Measurements from ENCODE around the gene OXA1L. TPM values are rescaled to one million over a fixed set of nuclear protein-coding genes. Genes with fewer than 3 reads are reported as not detected.

OXA1L gene
- total RNA-seq, 1 experiment from 2014 or later = 146 TPM

DNA sequence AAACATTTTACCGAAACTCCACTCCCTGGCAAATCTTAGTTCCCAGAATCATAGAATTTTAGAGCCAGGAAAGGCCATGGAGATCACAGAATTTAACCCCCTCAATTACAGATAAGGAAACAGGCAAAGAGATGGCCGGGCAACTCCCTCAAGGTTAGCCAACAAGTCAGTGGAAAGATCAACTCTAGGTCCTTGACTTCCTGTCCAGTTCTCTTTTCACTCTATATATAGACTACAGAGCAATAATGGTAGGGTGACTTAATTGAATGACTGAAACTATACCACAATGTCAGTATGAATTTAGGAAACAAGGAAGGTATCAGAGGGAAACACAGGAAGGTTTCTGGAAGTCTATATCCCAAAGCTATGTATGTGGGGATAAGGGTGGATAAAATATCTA is 11.6 kb downstream of the OXA1L start:
- H3K79me2 ChIP-seq (ENCODE audit: insufficient read depth, low read length) = no peaks in the 10 kb centered on the region
- no peaks in the 10 kb centered on the region for H4K20me1 ChIP-seq (ENCODE audit: insufficient read depth)
- H3K4me2 ChIP-seq (ENCODE audit: low read length) = no peak overlapping the region
- intact Hi-C loops (cut with micrococcal nuclease) = no loop called here
- H3K4me3 ChIP-seq (replicated peaks in 1 of 2; ENCODE audit: low read depth in 1 of 2, low read length in 2 of 2) = no peak overlapping the region
- H3K4me1 ChIP-seq (ENCODE audit: control insufficient read depth in 1 of 2, insufficient read depth in 2 of 2, low read length in 2 of 2) = peaks cover 0 to 3% of the 10 kb centered on the region in 2 experiments; a peak in 1 of 4 replicates
- H3K36me3 ChIP-seq (ENCODE audit: control insufficient read depth in 1 of 2, insufficient read depth in 2 of 2, low read length in 2 of 2) = peaks cover 2 to 7% of the 10 kb centered on the region in 2 experiments; a peak in 2 of 4 replicates
- ChIA-PET RAD21 (ENCODE audit: low non-redundant PET in 1 of 2, low total read pairs in 2 of 2, uncharacterized antibody in 2 of 2, unreplicated experiment in 2 of 2) (no interaction called here), POLR2A (no interaction called here), CTCF (no interaction called here)
- DNase-seq (ENCODE audit: low read depth, low spot score) = no peak
- no peak overlapping the region for H3K9ac ChIP-seq (ENCODE audit: low read length)
- H2AFZ ChIP-seq (ENCODE audit: low read depth, low read length, poor library complexity, severe bottlenecking) = no peak overlapping the region
- H3K27me3 ChIP-seq (ENCODE audit: insufficient read depth, low read length) = no peaks in the 10 kb centered on the region
- no peak overlapping the region for H3K27ac ChIP-seq (ENCODE audit: low read depth, low read length)
- no peaks in the 10 kb centered on the region for H3K9me3 ChIP-seq (ENCODE audit: control insufficient read depth in 1 of 2, insufficient read depth in 1 of 2, low read depth in 1 of 2, low read length in 2 of 2)
- H3K9me2 ChIP-seq (ENCODE audit: insufficient read depth) = no peaks in the 10 kb centered on the region
- TF ChIP-seq, protein P1, sequence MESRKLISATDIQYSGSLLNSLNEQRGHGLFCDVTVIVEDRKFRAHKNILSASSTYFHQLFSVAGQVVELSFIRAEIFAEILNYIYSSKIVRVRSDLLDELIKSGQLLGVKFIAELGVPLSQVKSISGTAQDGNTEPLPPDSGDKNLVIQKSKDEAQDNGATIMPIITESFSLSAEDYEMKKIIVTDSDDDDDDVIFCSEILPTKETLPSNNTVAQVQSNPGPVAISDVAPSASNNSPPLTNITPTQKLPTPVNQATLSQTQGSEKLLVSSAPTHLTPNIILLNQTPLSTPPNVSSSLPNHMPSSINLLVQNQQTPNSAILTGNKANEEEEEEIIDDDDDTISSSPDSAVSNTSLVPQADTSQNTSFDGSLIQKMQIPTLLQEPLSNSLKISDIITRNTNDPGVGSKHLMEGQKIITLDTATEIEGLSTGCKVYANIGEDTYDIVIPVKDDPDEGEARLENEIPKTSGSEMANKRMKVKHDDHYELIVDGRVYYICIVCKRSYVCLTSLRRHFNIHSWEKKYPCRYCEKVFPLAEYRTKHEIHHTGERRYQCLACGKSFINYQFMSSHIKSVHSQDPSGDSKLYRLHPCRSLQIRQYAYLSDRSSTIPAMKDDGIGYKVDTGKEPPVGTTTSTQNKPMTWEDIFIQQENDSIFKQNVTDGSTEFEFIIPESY (IDR thresholded peaks at IDR 0.05; ENCODE audit: extremely low read depth, insufficient replicate concordance, low read length) = no peak
- no peak for TF ChIP-seq FOSL1 (IDR thresholded peaks at IDR 0.05; ENCODE audit: low read depth)
- TF ChIP-seq SRF (IDR thresholded peaks at IDR 0.05; ENCODE audit: low read depth) = no peak
- TF ChIP-seq, protein P2, sequence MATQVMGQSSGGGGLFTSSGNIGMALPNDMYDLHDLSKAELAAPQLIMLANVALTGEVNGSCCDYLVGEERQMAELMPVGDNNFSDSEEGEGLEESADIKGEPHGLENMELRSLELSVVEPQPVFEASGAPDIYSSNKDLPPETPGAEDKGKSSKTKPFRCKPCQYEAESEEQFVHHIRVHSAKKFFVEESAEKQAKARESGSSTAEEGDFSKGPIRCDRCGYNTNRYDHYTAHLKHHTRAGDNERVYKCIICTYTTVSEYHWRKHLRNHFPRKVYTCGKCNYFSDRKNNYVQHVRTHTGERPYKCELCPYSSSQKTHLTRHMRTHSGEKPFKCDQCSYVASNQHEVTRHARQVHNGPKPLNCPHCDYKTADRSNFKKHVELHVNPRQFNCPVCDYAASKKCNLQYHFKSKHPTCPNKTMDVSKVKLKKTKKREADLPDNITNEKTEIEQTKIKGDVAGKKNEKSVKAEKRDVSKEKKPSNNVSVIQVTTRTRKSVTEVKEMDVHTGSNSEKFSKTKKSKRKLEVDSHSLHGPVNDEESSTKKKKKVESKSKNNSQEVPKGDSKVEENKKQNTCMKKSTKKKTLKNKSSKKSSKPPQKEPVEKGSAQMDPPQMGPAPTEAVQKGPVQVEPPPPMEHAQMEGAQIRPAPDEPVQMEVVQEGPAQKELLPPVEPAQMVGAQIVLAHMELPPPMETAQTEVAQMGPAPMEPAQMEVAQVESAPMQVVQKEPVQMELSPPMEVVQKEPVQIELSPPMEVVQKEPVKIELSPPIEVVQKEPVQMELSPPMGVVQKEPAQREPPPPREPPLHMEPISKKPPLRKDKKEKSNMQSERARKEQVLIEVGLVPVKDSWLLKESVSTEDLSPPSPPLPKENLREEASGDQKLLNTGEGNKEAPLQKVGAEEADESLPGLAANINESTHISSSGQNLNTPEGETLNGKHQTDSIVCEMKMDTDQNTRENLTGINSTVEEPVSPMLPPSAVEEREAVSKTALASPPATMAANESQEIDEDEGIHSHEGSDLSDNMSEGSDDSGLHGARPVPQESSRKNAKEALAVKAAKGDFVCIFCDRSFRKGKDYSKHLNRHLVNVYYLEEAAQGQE (IDR thresholded peaks at IDR 0.05; ENCODE audit: low read depth) = no peak
- TF ChIP-seq POLR2A (IDR thresholded peaks at IDR 0.05; ENCODE audit: borderline replicate concordance, extremely low read depth, insufficient read depth, insufficient read length) = no peak
- TF ChIP-seq RAD21 (IDR thresholded peaks at IDR 0.05; ENCODE audit: low read depth) = no peak
- no peak for TF ChIP-seq POLR2AphosphoS5 (IDR thresholded peaks at IDR 0.05; ENCODE audit: low read depth, low read length)
- no peak for TF ChIP-seq CEBPB (IDR thresholded peaks at IDR 0.05; ENCODE audit: low read depth)
- no peak for TF ChIP-seq SP1 (IDR thresholded peaks at IDR 0.05; ENCODE audit: low read depth)
- no peak for TF ChIP-seq ZFX (IDR thresholded peaks at IDR 0.05)
- BruUV-seq (replicated peaks) = no TSS peak
- no peak for ATAC-seq
